A549 (cell line): ENCODE measurements around the gene PRR5. TPM values are rescaled to one million over a fixed set of nuclear protein-coding genes. Genes with fewer than 3 reads are reported as not detected.

Experiments used
- ATAC-seq, 2 experiments: fragments of 200-7000 bp in 1 of 2; fragments of >200 bp in 1 of 2; cut with Nextera tagmentation in 1 of 2; cut with Tn5 transposase in 1 of 2; 3 replicates each; pipeline versions ENCODE4 v1.8.0 to v1.9.1; 2018 to 2020; ENCODE audit warnings: mild to moderate bottlenecking in 1 of 2, moderate library complexity in 1 of 2
- CTCF ChIA-PET: fragments of 300-600 bp; sonication (Branson Sonifier 250); formaldehyde crosslinking; extraction: SDS; loops from one replicate; lab custom pipeline; 2021; ENCODE audit warnings: antibody characterized with exemption, inconsistent platforms; lab: Yijun Ruan, JAX
- POLR2A ChIA-PET: fragments of 350-600 bp; formaldehyde crosslinking; extraction: SDS; loops from one replicate; lab custom pipeline; 2021; ENCODE audit warnings: antibody characterized with exemption, inconsistent platforms; lab: Yijun Ruan, JAX
- DNase-seq, 2 experiments: peaks; one replicate each; pipeline versions ENCODE4 v3.0.0 to v3.0.0-alpha.2; 2011 to 2016; ENCODE audit warnings: low read depth in 1 of 2, low spot score in 1 of 2
- FAIRE-seq: peaks from 2 replicates; lab custom pipeline; 2011; peaks lifted over from hg19 to GRCh38; lab: Jason Lieb, UNC
- H3K27ac ChIP-seq, 2 experiments: fragments of >200 bp; sonication (Bioruptor Twin); formaldehyde crosslinking; 3 replicates each; pipeline ENCODE4 v1.5.1; 2016 to 2017
- H3K4me1 ChIP-seq: fragments of >200 bp; sonication (Bioruptor Twin); formaldehyde crosslinking; 3 replicates; pipeline ENCODE4 v1.6.1; 2016
- H3K4me2 ChIP-seq: fragments of >200 bp; sonication (Bioruptor Twin); formaldehyde crosslinking; 3 replicates; pipeline ENCODE4 v1.6.1; 2016
- H3K4me3 ChIP-seq: fragments of >200 bp; sonication (Bioruptor Twin); formaldehyde crosslinking; 3 replicates; pipeline ENCODE4 v1.5.1; 2016
- H3K9me3 ChIP-seq: fragments of >200 bp; sonication (Bioruptor Twin); formaldehyde crosslinking; 3 replicates; pipeline ENCODE4 v1.6.1; 2016
- EHMT2 ChIP-seq: fragments of 200-600 bp; sonication (generic); IDR thresholded peaks from 2 replicates; pipeline ENCODE4 v1.6.1; 2016; ENCODE audit warnings: antibody characterized with exemption, low read depth, mild to moderate bottlenecking, moderate library complexity
- EP300 ChIP-seq, 2 experiments: fragments of >200 bp; sonication (Bioruptor Twin); formaldehyde crosslinking; IDR thresholded peaks; 2 replicates in 1 of 2; 3 replicates in 1 of 2; pipeline ENCODE4 v1.6.1; 2016 to 2017
- ESRRA ChIP-seq: fragments of 150-350 bp; IDR thresholded peaks from 2 replicates; pipeline ENCODE4 v1.6.1; 2014; ENCODE audit warnings: mild to moderate bottlenecking, low read length, borderline replicate concordance
- HEYL ChIP-seq: fragments of 250-450 bp; sonication (Bioruptor Pico); IDR thresholded peaks from 2 replicates; pipeline ENCODE4 v1.8.0; 2021; ENCODE audit warnings: mild to moderate bottlenecking, moderate library complexity
- HOXA7 ChIP-seq: fragments of 250-450 bp; sonication (Bioruptor Pico); IDR thresholded peaks from 2 replicates; pipeline ENCODE4 v1.5.0; 2020; ENCODE audit warnings: mild to moderate bottlenecking, moderate library complexity
- JUN ChIP-seq, 2 experiments: fragments of >200 bp; sonication (Bioruptor Twin); formaldehyde crosslinking; IDR thresholded peaks; 2 replicates in 1 of 2; 3 replicates in 1 of 2; pipeline ENCODE4 v1.6.1; 2016 to 2017
- KDM5A ChIP-seq: fragments of 200-600 bp; sonication (generic); IDR thresholded peaks from 2 replicates; pipeline ENCODE4 v1.6.1; 2016; ENCODE audit warnings: antibody characterized with exemption, mild to moderate bottlenecking
- MAZ ChIP-seq: fragments of 150-350 bp; IDR thresholded peaks from 2 replicates; pipeline ENCODE4 v1.6.1; 2014; ENCODE audit warnings: antibody characterized with exemption, low read depth, low read length, borderline replicate concordance
- MYC ChIP-seq: IDR thresholded peaks from 2 replicates; pipeline ENCODE4 v1.6.1; 2012; ENCODE audit warnings: mild to moderate bottlenecking, inconsistent platforms, low read length, improper control_type of control experiment, borderline replicate concordance
- NPAS2 ChIP-seq: fragments of 250-450 bp; sonication (Bioruptor Pico); IDR thresholded peaks from 2 replicates; pipeline ENCODE4 v1.8.0; 2022; ENCODE audit warnings: mild to moderate bottlenecking, moderate library complexity, borderline replicate concordance
- NR3C1 ChIP-seq: fragments of >200 bp; sonication (Bioruptor Twin); formaldehyde crosslinking; IDR thresholded peaks from 3 replicates; pipeline ENCODE4 v1.6.1; 2017
- RCOR1 ChIP-seq: fragments of 150-350 bp; IDR thresholded peaks from 2 replicates; pipeline ENCODE4 v1.6.1; 2014; ENCODE audit warnings: antibody characterized with exemption, low read length, low read depth
- RFX5 ChIP-seq: fragments of 450-650 bp; IDR thresholded peaks from 2 replicates; pipeline ENCODE4 v1.7.1; 2014; ENCODE audit warnings: antibody characterized with exemption, mild to moderate bottlenecking, moderate library complexity
- RNF2 ChIP-seq: fragments of 200-600 bp; sonication (generic); IDR thresholded peaks from 2 replicates; pipeline ENCODE4 v1.6.1; 2016; ENCODE audit warnings: low read depth, mild to moderate bottlenecking, antibody characterized with exemption, moderate library complexity, borderline replicate concordance
- SREBF2 ChIP-seq: fragments of 450-650 bp; IDR thresholded peaks from 2 replicates; pipeline ENCODE4 v1.6.1; 2014; ENCODE audit warnings: mild to moderate bottlenecking, moderate library complexity
- TP53 ChIP-seq: fragments of 250-450 bp; sonication (Bioruptor Pico); IDR thresholded peaks from 2 replicates; pipeline ENCODE4 v1.5.0; 2021; ENCODE audit warnings: mild to moderate bottlenecking, moderate library complexity
- ZFP36 ChIP-seq: fragments of 450-650 bp; IDR thresholded peaks from 2 replicates; pipeline ENCODE4 v1.6.1; 2014; ENCODE audit warnings: borderline replicate concordance; ENCODE audit not compliant: partially characterized antibody
- ZSCAN20 ChIP-seq: fragments of 250-450 bp; sonication (Bioruptor Pico); IDR thresholded peaks from 2 replicates; pipeline ENCODE4 v1.8.0; 2022; ENCODE audit warnings: mild to moderate bottlenecking, moderate library complexity
- WGBS: methylation state at CpG from one replicate; pipeline ENCODE4 v1.1.6; 2017; ENCODE audit errors: missing lambda C conversion rate; 5-methylcytosine and 5-hydroxymethylcytosine counted together
- polyA plus RNA-seq, 4 experiments: library from polyadenylated mRNA; depleted of rRNA in 3 of 4; stranded (reverse); fragments of >200 nt; fragmentation: RNase III in 1 of 4; extraction: RNeasy Plus Mini Kit Qiagen cat#74134 plus additional on column Dnase treatment in 1 of 4; gene quantifications; 2 replicates in 3 of 4; 3 replicates in 1 of 4; pipeline ENCODE4 v1.2.3, GENCODE V29; 2011 to 2017
- TF ChIP-seq, protein P1 (sequence below): IDR thresholded peaks from 2 replicates; pipeline ENCODE4 v1.6.1; 2012
- TF ChIP-seq, protein P2 (sequence below): fragments of 200-600 bp; sonication (generic); IDR thresholded peaks from 2 replicates; pipeline ENCODE4 v1.6.1; 2016; ENCODE audit warnings: antibody characterized with exemption, mild to moderate bottlenecking, moderate library complexity

Gene PRR5
- polyA plus RNA-seq, 2 of the 4 experiments (the other 2 are of a cell fraction), result 7.1 to 19.5 TPM

DNA sequence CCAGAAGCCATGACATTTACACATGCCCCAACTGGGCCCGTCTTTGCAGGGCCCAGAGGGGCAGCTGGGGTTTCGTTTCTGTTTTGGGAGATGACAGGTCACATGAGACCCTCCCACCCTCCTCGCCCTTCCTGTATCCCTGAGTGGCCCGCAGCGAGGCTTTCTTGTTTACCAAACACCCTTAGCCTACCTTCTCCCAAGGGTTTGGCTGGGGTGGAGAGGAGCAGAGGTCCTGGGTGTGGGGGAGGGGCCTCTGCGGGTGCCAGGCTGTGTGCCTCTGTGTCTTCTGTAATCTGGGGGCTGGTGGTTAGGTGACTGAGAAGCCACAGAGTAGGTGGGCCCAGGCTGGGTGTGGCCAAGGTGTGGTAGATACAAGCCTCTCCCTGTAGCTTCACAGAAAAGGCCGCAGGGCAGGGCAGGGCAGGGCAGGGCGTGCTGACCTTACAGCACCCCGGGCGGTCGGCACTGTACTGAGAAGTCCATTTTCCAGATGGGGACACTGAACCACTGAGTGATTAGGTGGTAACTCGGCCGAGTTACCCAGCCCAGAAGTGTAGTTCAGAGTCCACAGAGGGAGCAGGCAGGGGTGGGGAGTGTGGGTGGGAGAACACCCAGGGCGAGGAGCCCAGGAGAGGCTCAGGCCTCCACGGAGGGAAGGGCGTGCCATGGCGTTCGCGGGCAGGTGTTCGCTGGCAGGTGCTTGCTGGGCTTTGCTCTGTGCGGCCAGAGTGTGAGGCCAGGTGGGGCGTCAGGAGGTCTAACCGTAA, 8.7 kb downstream of the PRR5 start:
- 83% methylated on average over 19 of the region's 23 CpGs for WGBS
- TF ChIP-seq ZFP36, result no peak
- no peak for TF ChIP-seq MYC
- TF ChIP-seq, protein P1, sequence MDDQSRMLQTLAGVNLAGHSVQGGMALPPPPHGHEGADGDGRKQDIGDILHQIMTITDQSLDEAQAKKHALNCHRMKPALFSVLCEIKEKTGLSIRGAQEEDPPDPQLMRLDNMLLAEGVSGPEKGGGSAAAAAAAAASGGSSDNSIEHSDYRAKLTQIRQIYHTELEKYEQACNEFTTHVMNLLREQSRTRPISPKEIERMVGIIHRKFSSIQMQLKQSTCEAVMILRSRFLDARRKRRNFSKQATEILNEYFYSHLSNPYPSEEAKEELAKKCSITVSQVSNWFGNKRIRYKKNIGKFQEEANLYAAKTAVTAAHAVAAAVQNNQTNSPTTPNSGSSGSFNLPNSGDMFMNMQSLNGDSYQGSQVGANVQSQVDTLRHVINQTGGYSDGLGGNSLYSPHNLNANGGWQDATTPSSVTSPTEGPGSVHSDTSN, result no peak
- no peak for TF ChIP-seq SREBF2
- no peak for TF ChIP-seq NR3C1
- TF ChIP-seq NPAS2 (CRISPR knock-in tag), result no peak
- TF ChIP-seq HOXA7 (CRISPR knock-in tag), result no peak
- TF ChIP-seq TP53 (CRISPR knock-in tag), result no peak
- TF ChIP-seq ESRRA, result no peak
- TF ChIP-seq EP300 (IDR thresholded peaks at IDR 0.05), result no peak
- no peak for TF ChIP-seq RFX5
- no peak for TF ChIP-seq ZSCAN20 (CRISPR knock-in tag)
- no peak for TF ChIP-seq HEYL
- TF ChIP-seq, all 56 proteins: peak for 0
- no peak overlapping the region for H3K4me3 ChIP-seq
- DNase-seq (no peak), ATAC-seq (no peak), FAIRE-seq (no peak)
- H3K9me3 ChIP-seq, result no peaks in the 10 kb centered on the region
- H3K4me1 ChIP-seq, result peaks cover 13% of the 10 kb centered on the region
- ChIA-PET CTCF (interaction anchor here (0.6 to 2.3 kb wide), 3 partner anchors 25 to 36 kb away, joined by 3 to 8 read pairs (median 4); no protein-coding TSS in a partner anchor), POLR2A (no interaction called here)
- H3K27ac ChIP-seq, result no peak overlapping the region; a peak in 1 of 6 replicates
- no peak overlapping the region for H3K4me2 ChIP-seq

DNA sequence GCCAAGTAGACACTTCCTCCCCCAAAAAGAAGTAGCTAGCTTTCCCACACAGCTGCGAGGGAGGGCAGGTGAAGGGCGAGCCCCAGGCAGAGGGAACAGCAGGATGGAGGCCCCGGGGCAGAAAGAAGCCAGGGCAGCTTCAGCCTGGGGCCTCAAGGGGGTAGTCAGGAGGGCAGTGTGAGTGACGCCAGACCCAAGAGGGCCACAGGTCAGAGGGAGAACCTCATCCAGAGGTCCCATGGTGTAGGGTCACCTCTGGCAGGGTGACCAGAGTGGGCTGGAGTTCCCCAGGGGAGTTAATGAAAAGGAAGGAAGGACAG, 9.2 kb downstream of the PRR5 start:
- no peak for FAIRE-seq

More for the DNA sequence above, 9.2 kb downstream of the PRR5 start:
- Histone ChIP-seq H3K4me2 (no peak overlapping the region), H3K27ac (no peak overlapping the region), H3K4me3 (no peak overlapping the region), H3K9me3 (no peaks in the 10 kb centered on the region)
- ATAC-seq, result no peak
- CTCF ChIA-PET, result interaction anchor here (0.6 to 1.0 kb wide), 2 partner anchors 24 to 36 kb away, joined by 3 to 4 read pairs; no protein-coding TSS in a partner anchor
- 94% methylated on average over 4 of the region's 4 CpGs for WGBS
- TF ChIP-seq RNF2 (no peak), KDM5A (no peak), EHMT2 (no peak), MAZ (no peak), HEYL (no peak), RCOR1 (no peak), JUN (IDR thresholded peaks at IDR 0.05) (no peak), HOXA7 (CRISPR knock-in tag) (no peak)
- TF ChIP-seq, protein P2, sequence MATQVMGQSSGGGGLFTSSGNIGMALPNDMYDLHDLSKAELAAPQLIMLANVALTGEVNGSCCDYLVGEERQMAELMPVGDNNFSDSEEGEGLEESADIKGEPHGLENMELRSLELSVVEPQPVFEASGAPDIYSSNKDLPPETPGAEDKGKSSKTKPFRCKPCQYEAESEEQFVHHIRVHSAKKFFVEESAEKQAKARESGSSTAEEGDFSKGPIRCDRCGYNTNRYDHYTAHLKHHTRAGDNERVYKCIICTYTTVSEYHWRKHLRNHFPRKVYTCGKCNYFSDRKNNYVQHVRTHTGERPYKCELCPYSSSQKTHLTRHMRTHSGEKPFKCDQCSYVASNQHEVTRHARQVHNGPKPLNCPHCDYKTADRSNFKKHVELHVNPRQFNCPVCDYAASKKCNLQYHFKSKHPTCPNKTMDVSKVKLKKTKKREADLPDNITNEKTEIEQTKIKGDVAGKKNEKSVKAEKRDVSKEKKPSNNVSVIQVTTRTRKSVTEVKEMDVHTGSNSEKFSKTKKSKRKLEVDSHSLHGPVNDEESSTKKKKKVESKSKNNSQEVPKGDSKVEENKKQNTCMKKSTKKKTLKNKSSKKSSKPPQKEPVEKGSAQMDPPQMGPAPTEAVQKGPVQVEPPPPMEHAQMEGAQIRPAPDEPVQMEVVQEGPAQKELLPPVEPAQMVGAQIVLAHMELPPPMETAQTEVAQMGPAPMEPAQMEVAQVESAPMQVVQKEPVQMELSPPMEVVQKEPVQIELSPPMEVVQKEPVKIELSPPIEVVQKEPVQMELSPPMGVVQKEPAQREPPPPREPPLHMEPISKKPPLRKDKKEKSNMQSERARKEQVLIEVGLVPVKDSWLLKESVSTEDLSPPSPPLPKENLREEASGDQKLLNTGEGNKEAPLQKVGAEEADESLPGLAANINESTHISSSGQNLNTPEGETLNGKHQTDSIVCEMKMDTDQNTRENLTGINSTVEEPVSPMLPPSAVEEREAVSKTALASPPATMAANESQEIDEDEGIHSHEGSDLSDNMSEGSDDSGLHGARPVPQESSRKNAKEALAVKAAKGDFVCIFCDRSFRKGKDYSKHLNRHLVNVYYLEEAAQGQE, result no peak
- TF ChIP-seq, protein P1, result no peak
- TF ChIP-seq, all 56 proteins: peak for 0
- POLR2A ChIA-PET, result no interaction called here
- no peak for DNase-seq
- peaks cover 13% of the 10 kb centered on the region for H3K4me1 ChIP-seq
